GM12878 (cell line): ENCODE measurements around the gene KIRREL3. TPM values are rescaled to one million over a fixed set of nuclear protein-coding genes. Genes with fewer than 3 reads are reported as not detected.

Experiments used
- ATAC-seq: fragments of 200-7000 bp; cut with Tn5 transposase; 3 replicates; pipeline ENCODE4 v1.9.1; 2020; ENCODE audit warnings: mild to moderate bottlenecking, moderate library complexity
- BruUV-seq: library from RNA; stranded (reverse); fragments of 400-500 nt; replicated peaks from 2 replicates; lab custom pipeline; 2021; lab: Mats Ljungman, UMichigan
- CTCF ChIA-PET: fragments of 300-600 bp; sonication (Branson Sonifier 250); formaldehyde crosslinking; extraction: SDS; loops from one replicate; lab custom pipeline; 2021; ENCODE audit warnings: inconsistent platforms; lab: Yijun Ruan, JAX
- POLR2A ChIA-PET: fragments of 350-600 bp; formaldehyde crosslinking; extraction: SDS; loops from one replicate; lab custom pipeline; 2021; ENCODE audit warnings: inconsistent platforms; lab: Charles Lee
- RAD21 ChIA-PET: fragments of 300-600 bp; sonication (Branson Sonifier 250); formaldehyde crosslinking; loops from one replicate; lab custom pipeline; 2023; ENCODE audit warnings: antibody characterized with exemption; ENCODE audit not compliant: unreplicated experiment; lab: Charles Lee
- SMC1A ChIA-PET: fragments of 300-600 bp; sonication (Branson Sonifier 250); formaldehyde crosslinking; loops from one replicate; lab custom pipeline; 2023; ENCODE audit not compliant: unreplicated experiment, uncharacterized antibody; lab: Charles Lee
- DNase-seq: peaks from one replicate; pipeline ENCODE4 v3.0.0-alpha.2; 2011; ENCODE audit warnings: low read depth, low spot score
- FAIRE-seq: peaks from 3 replicates; lab custom pipeline; 2011; peaks lifted over from hg19 to GRCh38; lab: Jason Lieb, UNC
- H2AFZ ChIP-seq: 2 replicates; pipeline ENCODE4 v1.6.0; 2011; ENCODE audit warnings: low read depth, low read length, control low read depth; ENCODE audit not compliant: control insufficient read depth
- H3K27ac ChIP-seq: 2 replicates; pipeline ENCODE4 v1.5.1; 2011; ENCODE audit warnings: control low read depth; ENCODE audit not compliant: control insufficient read depth, insufficient read depth
- H3K27me3 ChIP-seq, 2 experiments: replicated peaks in 1 of 2; 2 replicates each; pipeline versions ENCODE4 v1.6.0 to v1.6.1; 2011; ENCODE audit warnings: low read length in 1 of 2; ENCODE audit not compliant: control insufficient read depth in 2 of 2, insufficient read depth in 2 of 2
- H3K36me3 ChIP-seq, 2 experiments: 2 replicates each; pipeline ENCODE4 v1.5.1; 2011; ENCODE audit warnings: low read length in 1 of 2; ENCODE audit not compliant: control insufficient read depth in 2 of 2, insufficient read depth in 2 of 2
- H3K4me1 ChIP-seq: 2 replicates; pipeline ENCODE4 v1.6.1; 2011; ENCODE audit warnings: mild to moderate bottlenecking, low read length, moderate library complexity, mixed read lengths; ENCODE audit not compliant: control insufficient read depth, insufficient read depth
- H3K4me2 ChIP-seq: 2 replicates; pipeline ENCODE4 v1.6.0; 2011; ENCODE audit warnings: control low read depth; ENCODE audit not compliant: control insufficient read depth, insufficient read depth
- H3K4me3 ChIP-seq: fragments of 200-600 bp; sonication (generic); 2 replicates; pipeline ENCODE4 v1.5.1; 2016
- H3K79me2 ChIP-seq: 2 replicates; pipeline ENCODE4 v1.6.0; 2011; ENCODE audit warnings: low read length; ENCODE audit not compliant: control insufficient read depth, insufficient read depth
- H3K9ac ChIP-seq: 2 replicates; pipeline ENCODE4 v1.8.0; 2011; ENCODE audit warnings: low read length, control low read depth, mixed read lengths; ENCODE audit not compliant: control insufficient read depth, insufficient read depth
- H3K9me3 ChIP-seq: replicated peaks from 3 replicates; pipeline ENCODE4 v1.5.1; 2011; ENCODE audit warnings: mild to moderate bottlenecking, low read length; ENCODE audit not compliant: control insufficient read depth, insufficient read depth
- H4K20me1 ChIP-seq: 2 replicates; pipeline ENCODE4 v1.6.0; 2011; ENCODE audit not compliant: control insufficient read depth, insufficient read depth
- CREB1 ChIP-seq: IDR thresholded peaks from 2 replicates; pipeline ENCODE4 v1.6.1; 2012; ENCODE audit warnings: low read depth, mild to moderate bottlenecking, inconsistent platforms
- E2F8 ChIP-seq: fragments of 450-650 bp; IDR thresholded peaks from 2 replicates; pipeline ENCODE4 v1.6.1; 2018; ENCODE audit warnings: mild to moderate bottlenecking, low read depth, moderate library complexity; ENCODE audit not compliant: partially characterized antibody
- PAX8 ChIP-seq: fragments of 450-650 bp; IDR thresholded peaks from 2 replicates; pipeline ENCODE4 v1.6.1; 2017; ENCODE audit warnings: mild to moderate bottlenecking, moderate library complexity
- POLR2A ChIP-seq: IDR thresholded peaks from 2 replicates; pipeline ENCODE4 v1.6.1; 2011; ENCODE audit warnings: low read depth, mild to moderate bottlenecking, low read length
- RCOR1 ChIP-seq: conservative IDR thresholded peaks from 2 replicates; pipeline ENCODE4 v1.6.1; 2012; ENCODE audit warnings: low read depth, low read length, improper control_type of control experiment
- RFX5 ChIP-seq: IDR thresholded peaks from 2 replicates; pipeline ENCODE4 v1.6.1; 2011; ENCODE audit warnings: low read depth, low read length, improper control_type of control experiment
- SPI1 ChIP-seq: IDR thresholded peaks from 2 replicates; pipeline ENCODE4 v1.6.1; 2011; ENCODE audit warnings: low read depth, mild to moderate bottlenecking, low read length, moderate library complexity, borderline replicate concordance; ENCODE audit not compliant: insufficient read depth
- TBL1XR1 ChIP-seq: IDR thresholded peaks from 2 replicates; pipeline ENCODE4 v1.6.1; 2012; ENCODE audit warnings: low read depth, low read length, improper control_type of control experiment
- WGBS: methylation state at CpG from one replicate; pipeline ENCODE4 v1.1.6; 2016; ENCODE audit warnings: low lambda C conversion rate; ENCODE audit not compliant: insufficient replicate concordance, insufficient coverage; ENCODE audit errors: missing lambda C conversion rate; 5-methylcytosine and 5-hydroxymethylcytosine counted together
- in situ Hi-C: fragments of 300-500 bp; cut with MboI; formaldehyde crosslinking; loops from 9 replicates; pipeline ENCODE4 v1.14.3; 2018; ENCODE audit warnings: mixed read lengths
- intact Hi-C: fragments of 100-400 bp; cut with micrococcal nuclease; formaldehyde crosslinking; loops from one replicate; pipeline ENCODE4 v1.14.2; 2022; ENCODE audit not compliant: unreplicated experiment
- polyA plus RNA-seq, 11 experiments: library from polyadenylated mRNA; depleted of rRNA in 4 of 11; unstranded in 6 of 11; stranded (reverse) in 5 of 11; fragments of >200 nt; fragmentation: Nextera tagmentation in 4 of 11; fragmentation: Illumina TruSeq in 1 of 11; extraction: Ambion mirVana in 4 of 11; extraction: Trizol in 1 of 11; gene quantifications; 1 replicate in 1 of 11; 2 replicates in 10 of 11; pipeline versions ENCODE4 v1.2.1 to v1.2.3, GENCODE V29; 2011 to 2016; ENCODE audit warnings: inconsistent platforms in 2 of 11, missing spikeins in 2 of 11, low read depth in 1 of 11
- total RNA-seq, 4 experiments: library from RNA; depleted of rRNA in 3 of 4; stranded (reverse); fragments of >200 nt in 3 of 4; fragmentation: Illumina TruSeq in 1 of 4; extraction: Trizol in 1 of 4; gene quantifications; 2 replicates each; pipeline versions ENCODE4 v1.2.1 to v1.2.3, GENCODE V29; 2013 to 2021

KIRREL3 gene
- total and polyA plus RNA-seq, 10 of the 15 experiments (the other 5 are each of a cell fraction or from before 2014, with no cell fraction given), result under 0.01 TPM; not detected in 9

GRCh38 chr11:126790550-126791081 lies 210.0 kb downstream of the KIRREL3 start:
- WGBS, result 30% methylated on average over 10 of the region's 10 CpGs
- TF ChIP-seq E2F8 (no peak), POLR2A (no peak), PAX8 (no peak), SPI1 (no peak), RCOR1 (no peak), CREB1 (no peak), TBL1XR1 (no peak), RFX5 (no peak)
- ChIA-PET SMC1A (no interaction called here), POLR2A (no interaction called here), RAD21 (no interaction called here), CTCF (no interaction called here)
- no peak for FAIRE-seq
- Histone ChIP-seq H3K27me3 (peaks cover 0 to 5% of the 10 kb centered on the region in 2 experiments; a peak in 2 of 4 replicates), H3K27ac (no peak overlapping the region), H3K79me2 (no peaks in the 10 kb centered on the region), H3K4me2 (no peak overlapping the region), H3K9ac (no peak overlapping the region), H2AFZ (no peak overlapping the region), H3K36me3 (no peaks in the 10 kb centered on the region), H3K9me3 (no peaks in the 10 kb centered on the region), H3K4me1 (no peaks in the 10 kb centered on the region), H3K4me3 (no peak overlapping the region), H4K20me1 (no peaks in the 10 kb centered on the region)
- no TSS peak for BruUV-seq
- no peak for ATAC-seq
- DNase-seq, result no peak
- in situ Hi-C loops (no loop called here), intact Hi-C loops (no loop called here)
